ENCODE data around the gene PCCA. TPM values are rescaled to one million over a fixed set of nuclear protein-coding genes. Genes with fewer than 3 reads are reported as not detected.

PCCA gene
- polyA plus RNA-seq, 2 of the 4 experiments (the other 2 are of a cell fraction), result 13.2 to 13.7 TPM

DNA sequence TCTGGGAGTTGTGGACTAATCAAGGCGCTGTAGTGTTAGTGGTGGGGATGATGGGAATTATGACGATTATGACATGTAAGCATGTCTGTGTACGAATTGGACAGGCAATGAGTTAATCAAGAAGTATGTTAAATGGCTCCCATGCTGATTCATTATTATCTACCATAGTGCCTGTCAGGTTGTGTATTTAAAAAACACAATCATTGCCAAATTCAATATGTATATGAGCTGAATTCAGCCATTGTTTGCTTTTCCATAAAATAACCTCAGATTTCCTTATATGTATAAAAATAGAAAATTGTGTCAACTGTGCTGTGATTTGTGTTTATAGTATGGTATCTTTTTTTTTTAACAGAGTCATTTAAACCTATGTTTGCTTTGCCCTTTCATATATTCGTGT is 37.1 kb downstream of the PCCA start:
- no peak overlapping the region for H3K4me2 ChIP-seq
- CTCF ChIA-PET, result interaction anchor here (0.7 kb wide), 1 partner anchor 11 kb away, joined by 4 read pairs; no protein-coding TSS in a partner anchor
- no peak for DNase-seq (ENCODE audit: low read depth in 1 of 2, low spot score in 1 of 2)
- WGBS (ENCODE audit: missing lambda C conversion rate), result 80% methylated on average over 4 of the region's 4 CpGs
- TF ChIP-seq EP300 (IDR thresholded peaks at IDR 0.05), result no peak
- no peak for TF ChIP-seq RAD21 (conservative IDR thresholded peaks at IDR 0.05 in 1 of 2, IDR thresholded peaks at IDR 0.05 in 1 of 2)
- TF ChIP-seq CBX2 (IDR thresholded peaks at IDR 0.05; ENCODE audit: borderline replicate concordance, low read depth), result no peak
- no peak for TF ChIP-seq MYC (IDR thresholded peaks at IDR 0.05; ENCODE audit: borderline replicate concordance, low read length)
- TF ChIP-seq ZSCAN20 (CRISPR knock-in tag; IDR thresholded peaks at IDR 0.05), result no peak
- TF ChIP-seq SMC3 (IDR thresholded peaks at IDR 0.05), result no peak
- TF ChIP-seq, protein P1, sequence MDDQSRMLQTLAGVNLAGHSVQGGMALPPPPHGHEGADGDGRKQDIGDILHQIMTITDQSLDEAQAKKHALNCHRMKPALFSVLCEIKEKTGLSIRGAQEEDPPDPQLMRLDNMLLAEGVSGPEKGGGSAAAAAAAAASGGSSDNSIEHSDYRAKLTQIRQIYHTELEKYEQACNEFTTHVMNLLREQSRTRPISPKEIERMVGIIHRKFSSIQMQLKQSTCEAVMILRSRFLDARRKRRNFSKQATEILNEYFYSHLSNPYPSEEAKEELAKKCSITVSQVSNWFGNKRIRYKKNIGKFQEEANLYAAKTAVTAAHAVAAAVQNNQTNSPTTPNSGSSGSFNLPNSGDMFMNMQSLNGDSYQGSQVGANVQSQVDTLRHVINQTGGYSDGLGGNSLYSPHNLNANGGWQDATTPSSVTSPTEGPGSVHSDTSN (IDR thresholded peaks at IDR 0.05), result no peak
- no peak for TF ChIP-seq HOXB5 (CRISPR knock-in tag; IDR thresholded peaks at IDR 0.05)
- TF ChIP-seq, protein P2, sequence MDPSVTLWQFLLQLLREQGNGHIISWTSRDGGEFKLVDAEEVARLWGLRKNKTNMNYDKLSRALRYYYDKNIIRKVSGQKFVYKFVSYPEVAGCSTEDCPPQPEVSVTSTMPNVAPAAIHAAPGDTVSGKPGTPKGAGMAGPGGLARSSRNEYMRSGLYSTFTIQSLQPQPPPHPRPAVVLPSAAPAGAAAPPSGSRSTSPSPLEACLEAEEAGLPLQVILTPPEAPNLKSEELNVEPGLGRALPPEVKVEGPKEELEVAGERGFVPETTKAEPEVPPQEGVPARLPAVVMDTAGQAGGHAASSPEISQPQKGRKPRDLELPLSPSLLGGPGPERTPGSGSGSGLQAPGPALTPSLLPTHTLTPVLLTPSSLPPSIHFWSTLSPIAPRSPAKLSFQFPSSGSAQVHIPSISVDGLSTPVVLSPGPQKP (IDR thresholded peaks at IDR 0.05; ENCODE audit: low read depth, low read length), result no peak
- TF ChIP-seq NR3C1 (IDR thresholded peaks at IDR 0.05), result no peak
- ATAC-seq, result no peak
- no peak overlapping the region for H3K27ac ChIP-seq
- H3K9me3 ChIP-seq, result peaks cover 10% of the 10 kb centered on the region
- POLR2A ChIA-PET, result no interaction called here
- peaks cover 34% of the 10 kb centered on the region for H3K4me1 ChIP-seq
- H3K4me3 ChIP-seq, result no peak overlapping the region
- no peak for FAIRE-seq

DNA sequence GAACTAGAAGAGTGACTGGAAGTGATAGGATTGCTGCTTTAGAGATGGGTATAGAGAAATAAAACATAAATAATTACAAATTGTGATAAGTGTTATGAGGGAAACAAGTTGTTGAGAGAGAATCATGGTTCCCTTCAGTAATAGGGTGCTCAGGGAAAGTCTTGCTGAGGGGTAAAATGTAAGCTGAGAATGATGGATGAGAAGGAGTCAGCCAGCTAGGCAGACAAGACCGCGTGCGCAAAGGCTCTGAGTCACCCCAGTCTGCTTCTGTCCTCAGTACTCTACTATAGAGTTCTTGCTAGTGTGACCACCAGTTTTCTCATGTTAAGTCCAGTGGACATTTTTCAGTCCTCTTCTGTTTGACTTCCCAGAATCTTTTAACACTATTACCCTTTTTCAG is 39.5 kb downstream of the PCCA start:
- ATAC-seq (peak in 1 of 2 experiments; percentile 78; a peak in 3 of 6 replicates), FAIRE-seq (no peak), DNase-seq (ENCODE audit: low read depth in 1 of 2, low spot score in 1 of 2) (peak; percentile 10 to 12)
- ChIA-PET POLR2A (no interaction called here), CTCF (no interaction called here)
- Histone ChIP-seq H3K9me3 (no peaks in the 10 kb centered on the region), H3K27ac (no peak overlapping the region), H3K4me3 (no peak overlapping the region), H3K4me1 (peaks cover 50% of the 10 kb centered on the region), H3K4me2 (peak overlapping the region; percentile 32; the same call in 2 of the 3 replicates)
- no peak for TF ChIP-seq KDM5A (IDR thresholded peaks at IDR 0.05)
- no peak for TF ChIP-seq ZFP36 (IDR thresholded peaks at IDR 0.05; ENCODE audit: borderline replicate concordance, partially characterized antibody)
- TF ChIP-seq MYC (IDR thresholded peaks at IDR 0.05; ENCODE audit: borderline replicate concordance, low read length), result no peak
- no peak for TF ChIP-seq POLR2AphosphoS2 (conservative IDR thresholded peaks at IDR 0.05; ENCODE audit: low read length)
- TF ChIP-seq HOXB13 (CRISPR knock-in tag; IDR thresholded peaks at IDR 0.05; ENCODE audit: low read depth), result no peak
- no peak for TF ChIP-seq FOSL2 (IDR thresholded peaks at IDR 0.05)
- TF ChIP-seq FOSL2 (CRISPR knock-in tag; IDR thresholded peaks at IDR 0.05), result no peak
- TF ChIP-seq FOXS1 (CRISPR knock-in tag; IDR thresholded peaks at IDR 0.05), result no peak
- no peak for TF ChIP-seq RAD21 (conservative IDR thresholded peaks at IDR 0.05 in 1 of 2, IDR thresholded peaks at IDR 0.05 in 1 of 2)
- no peak for TF ChIP-seq EP300 (IDR thresholded peaks at IDR 0.05)
- no peak for TF ChIP-seq CHD4 (IDR thresholded peaks at IDR 0.05; ENCODE audit: borderline replicate concordance)
- no peak for TF ChIP-seq TFCP2L1 (CRISPR knock-in tag; IDR thresholded peaks at IDR 0.05)
- TF ChIP-seq HOXB5 (CRISPR knock-in tag; IDR thresholded peaks at IDR 0.05), result no peak
- no peak for TF ChIP-seq ZC3H11A (IDR thresholded peaks at IDR 0.05)
- TF ChIP-seq HDAC2 (IDR thresholded peaks at IDR 0.05), result no peak
- TF ChIP-seq, protein P3, sequence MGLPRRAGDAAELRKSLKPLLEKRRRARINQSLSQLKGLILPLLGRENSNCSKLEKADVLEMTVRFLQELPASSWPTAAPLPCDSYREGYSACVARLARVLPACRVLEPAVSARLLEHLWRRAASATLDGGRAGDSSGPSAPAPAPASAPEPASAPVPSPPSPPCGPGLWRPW (IDR thresholded peaks at IDR 0.05), result no peak
- no peak for TF ChIP-seq CHD2 (IDR thresholded peaks at IDR 0.05; ENCODE audit: low read length, partially characterized antibody)
- TF ChIP-seq, protein P4, sequence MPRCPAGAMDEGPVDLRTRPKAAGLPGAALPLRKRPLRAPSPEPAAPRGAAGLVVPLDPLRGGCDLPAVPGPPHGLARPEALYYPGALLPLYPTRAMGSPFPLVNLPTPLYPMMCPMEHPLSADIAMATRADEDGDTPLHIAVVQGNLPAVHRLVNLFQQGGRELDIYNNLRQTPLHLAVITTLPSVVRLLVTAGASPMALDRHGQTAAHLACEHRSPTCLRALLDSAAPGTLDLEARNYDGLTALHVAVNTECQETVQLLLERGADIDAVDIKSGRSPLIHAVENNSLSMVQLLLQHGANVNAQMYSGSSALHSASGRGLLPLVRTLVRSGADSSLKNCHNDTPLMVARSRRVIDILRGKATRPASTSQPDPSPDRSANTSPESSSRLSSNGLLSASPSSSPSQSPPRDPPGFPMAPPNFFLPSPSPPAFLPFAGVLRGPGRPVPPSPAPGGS (IDR thresholded peaks at IDR 0.05), result no peak
- no peak for TF ChIP-seq PHF8 (IDR thresholded peaks at IDR 0.05; ENCODE audit: borderline replicate concordance, low read depth)
- no peak for TF ChIP-seq MAFK (IDR thresholded peaks at IDR 0.05; ENCODE audit: partially characterized antibody)
- no peak for TF ChIP-seq HEYL (CRISPR knock-in tag; IDR thresholded peaks at IDR 0.05)
- 92% methylated on average over 3 of the region's 3 CpGs for WGBS (ENCODE audit: missing lambda C conversion rate)

Measured in A549 (cell line).